Activated naive CD8-positive, alpha-beta T cell treated with anti-CD3 and anti-CD28 coated beads for 36 hours (primary cell): ENCODE results near the gene CSRP2. TPM values are rescaled to one million over a fixed set of nuclear protein-coding genes. Genes with fewer than 3 reads are reported as not detected.

Experiments used
- total RNA-seq, 2 experiments: library from RNA; stranded (reverse); gene quantifications; one replicate each; pipeline ENCODE4 v1.2.3, GENCODE V29; 2021

CSRP2 gene
- total RNA-seq, 2 experiments from 2014 or later, result 0.76 to 0.78 TPM

Other genes with a start within 250 kb of the CSRP2 start
- gene ZDHHC17, start 114.9 kb downstream of the CSRP2 start, total RNA-seq, result 10 to 100 TPM; 17.2 to 19.2 TPM
- 1 to 10 TPM; 6.3 to 6.9 TPM for gene E2F7, start 186.6 kb upstream of the CSRP2 start, total RNA-seq